Upper lobe of left lung (tissue), 4 donors: ENCODE data around the gene IKZF2.

ENCODE experiments used
- CTCF ChIP-seq, 6 experiments: fragments of 450-650 bp in 4 of 6; fragments of 200-600 bp in 2 of 6; sonication (generic) in 2 of 6; IDR thresholded peaks; one replicate each; pipeline ENCODE4 v1.5.1; 2016 to 2019; ENCODE audit warnings: antibody characterized with exemption in 6 of 6
- POLR2A ChIP-seq, 4 donors: fragments of 450-650 bp; IDR thresholded peaks; one replicate each; pipeline ENCODE4 v1.5.1; 2016 to 2017; ENCODE audit warnings: antibody characterized with exemption in 4 of 4, mild to moderate bottlenecking in 2 of 4
- POLR2AphosphoS5 ChIP-seq, 2 donors: sonication (generic); formaldehyde crosslinking; IDR thresholded peaks; one replicate each; pipeline ENCODE4 v1.5.1; 2017; ENCODE audit warnings: antibody characterized with exemption in 2 of 2

GRCh38 chr2:213189001-213189899 lies 37.8 kb upstream of the IKZF2 start:
- TF ChIP-seq POLR2AphosphoS5 (IDR thresholded peaks at IDR 0.05) (no peak), CTCF (IDR thresholded peaks at IDR 0.05) (no peak), POLR2A (IDR thresholded peaks at IDR 0.05) (no peak)
